Dedifferentiated amniotic fluid mesenchymal stem cell (primary cell): ENCODE data around the gene CETN1.

ENCODE experiments used
- DNase-seq: peaks from one replicate; pipeline ENCODE4 v3.0.0-alpha.2; 2016; ENCODE audit errors: extremely low spot score

The CETN1 gene

GRCh38 chr18:623761-624620, 43.8 kb downstream of the CETN1 start:
- DNase-seq: peak; percentile 84

- no peak for DNase-seq
These were observed 47.1 kb downstream of the CETN1 start for GRCh38 chr18:627231-627630.

GRCh38 chr18:629269-630150, 49.3 kb downstream of the CETN1 start:
- DNase-seq: no peak

GRCh38 chr18:631560-631959, 51.4 kb downstream of the CETN1 start:
- DNase-seq: no peak
